Right atrium auricular region (tissue), 2 donors: ENCODE measurements around the gene RNF40. TPM values are rescaled to one million over a fixed set of nuclear protein-coding genes. Genes with fewer than 3 reads are reported as not detected.

Source experiments
- DNase-seq: peaks from one replicate; pipeline ENCODE4 v3.0.0-alpha.2; 2019; ENCODE audit warnings: low spot score
- H3K27ac ChIP-seq, 2 donors: fragments of 200-600 bp; sonication (generic); 1 replicate in 1 of 2; 2 replicates in 1 of 2; pipeline ENCODE4 v1.5.1; 2016 to 2019
- H3K27me3 ChIP-seq, 2 donors: fragments of 200-600 bp; sonication (generic); one replicate each; pipeline versions ENCODE4 v1.5.1 to v1.6.0; 2017 to 2019
- H3K36me3 ChIP-seq: fragments of 200-600 bp; sonication (generic); one replicate; pipeline ENCODE4 v1.5.1; 2016
- H3K4me1 ChIP-seq, 2 donors: fragments of 200-600 bp; sonication (generic); one replicate each; pipeline versions ENCODE4 v1.5.1 to v1.6.0; 2017 to 2019
- H3K4me3 ChIP-seq, 2 donors: fragments of 200-600 bp; sonication (generic); 1 replicate in 1 of 2; 2 replicates in 1 of 2; pipeline ENCODE4 v1.5.1; 2017 to 2019; ENCODE audit warnings: mild to moderate bottlenecking in 1 of 2, moderate library complexity in 1 of 2
- H3K9me3 ChIP-seq, 2 donors: fragments of 200-600 bp; sonication (generic); one replicate each; pipeline ENCODE4 v1.5.1; 2019
- total RNA-seq, 2 donors: library from RNA; depleted of rRNA; stranded (reverse); fragments of >200 nt; gene quantifications; one replicate each; pipeline ENCODE4 v1.1.0, GENCODE V29; 2016
- TF ChIP-seq, protein P1 (sequence below), 2 donors: fragments of 200-600 bp; sonication (generic); IDR thresholded peaks; one replicate each; pipeline ENCODE4 v1.5.1; 2019; ENCODE audit warnings: antibody characterized with exemption in 2 of 2

The RNF40 gene
- total RNA-seq, 2 donors from 2014 or later = 48.5 to 59.5 TPM

DNA sequence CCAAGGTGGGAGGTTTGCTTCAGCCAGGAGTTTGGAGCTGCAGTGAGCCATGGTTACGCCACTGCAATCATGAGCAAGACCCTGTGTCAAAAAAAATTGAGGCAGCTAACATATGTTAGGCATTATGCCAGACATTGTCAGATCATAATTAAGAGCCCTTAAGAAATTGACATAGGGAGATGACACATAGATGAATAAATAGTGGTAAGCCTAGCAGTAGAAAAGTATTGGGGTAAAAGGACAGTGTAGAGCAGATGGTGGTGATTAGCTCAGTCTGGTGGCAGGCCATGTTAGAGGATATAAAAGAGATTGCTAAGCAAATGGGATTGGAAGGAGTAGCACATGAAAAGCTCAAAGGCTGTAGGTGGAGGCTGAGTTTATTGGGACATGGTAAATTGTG is 40.5 kb upstream of the RNF40 start:
- no peaks in the 10 kb centered on the region for H3K9me3 ChIP-seq
- peaks cover 91% of the 10 kb centered on the region for H3K36me3 ChIP-seq
- DNase-seq = no peak
- no peaks in the 10 kb centered on the region for H3K27me3 ChIP-seq
- H3K4me1 ChIP-seq = no peaks in the 10 kb centered on the region
- H3K27ac ChIP-seq = no peak overlapping the region
- TF ChIP-seq, protein P1, sequence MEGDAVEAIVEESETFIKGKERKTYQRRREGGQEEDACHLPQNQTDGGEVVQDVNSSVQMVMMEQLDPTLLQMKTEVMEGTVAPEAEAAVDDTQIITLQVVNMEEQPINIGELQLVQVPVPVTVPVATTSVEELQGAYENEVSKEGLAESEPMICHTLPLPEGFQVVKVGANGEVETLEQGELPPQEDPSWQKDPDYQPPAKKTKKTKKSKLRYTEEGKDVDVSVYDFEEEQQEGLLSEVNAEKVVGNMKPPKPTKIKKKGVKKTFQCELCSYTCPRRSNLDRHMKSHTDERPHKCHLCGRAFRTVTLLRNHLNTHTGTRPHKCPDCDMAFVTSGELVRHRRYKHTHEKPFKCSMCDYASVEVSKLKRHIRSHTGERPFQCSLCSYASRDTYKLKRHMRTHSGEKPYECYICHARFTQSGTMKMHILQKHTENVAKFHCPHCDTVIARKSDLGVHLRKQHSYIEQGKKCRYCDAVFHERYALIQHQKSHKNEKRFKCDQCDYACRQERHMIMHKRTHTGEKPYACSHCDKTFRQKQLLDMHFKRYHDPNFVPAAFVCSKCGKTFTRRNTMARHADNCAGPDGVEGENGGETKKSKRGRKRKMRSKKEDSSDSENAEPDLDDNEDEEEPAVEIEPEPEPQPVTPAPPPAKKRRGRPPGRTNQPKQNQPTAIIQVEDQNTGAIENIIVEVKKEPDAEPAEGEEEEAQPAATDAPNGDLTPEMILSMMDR (IDR thresholded peaks at IDR 0.05) = no peak
- H3K4me3 ChIP-seq = no peak overlapping the region

DNA sequence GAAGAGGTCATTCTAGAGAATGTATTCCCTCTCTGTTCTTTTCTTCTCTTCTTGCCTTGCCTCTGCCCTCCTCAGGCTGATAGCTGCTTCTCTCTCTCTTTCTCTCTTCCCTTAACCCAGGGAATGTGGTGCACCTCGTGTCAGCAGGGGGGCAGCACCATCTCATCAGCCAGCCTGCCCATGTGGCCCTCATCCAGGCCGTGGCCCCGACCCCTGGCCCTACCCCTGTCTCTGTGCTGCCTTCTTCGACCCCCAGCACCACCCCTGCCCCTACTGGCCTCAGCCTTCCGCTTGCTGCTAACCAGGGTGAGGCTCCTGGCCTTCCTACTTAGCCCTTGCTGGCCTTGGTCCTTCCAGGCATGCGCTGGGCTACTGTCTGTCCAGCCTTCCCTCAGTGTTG is 39.7 kb upstream of the RNF40 start:
- no peaks in the 10 kb centered on the region for H3K27me3 ChIP-seq

DNA sequence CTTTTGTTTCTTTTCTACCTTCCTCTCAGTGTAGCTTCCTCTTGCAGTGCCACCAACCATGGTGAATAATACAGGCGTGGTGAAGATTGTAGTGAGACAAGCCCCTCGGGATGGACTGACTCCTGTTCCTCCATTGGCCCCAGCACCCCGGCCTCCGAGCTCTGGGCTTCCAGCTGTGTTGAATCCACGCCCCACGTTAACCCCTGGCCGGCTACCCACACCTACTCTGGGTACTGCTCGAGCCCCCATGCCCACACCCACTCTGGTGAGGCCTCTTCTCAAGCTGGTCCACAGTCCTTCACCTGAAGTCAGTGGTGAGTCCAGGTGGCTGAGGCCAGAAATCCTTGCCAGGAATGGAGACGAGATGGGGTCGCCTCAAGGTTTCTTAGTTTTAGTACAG is 39.2 kb upstream of the RNF40 start:
- Histone ChIP-seq H3K4me1 (no peaks in the 10 kb centered on the region), H3K36me3 (peaks cover 78% of the 10 kb centered on the region), H3K9me3 (no peaks in the 10 kb centered on the region), H3K4me3 (no peak overlapping the region), H3K27ac (no peak overlapping the region), H3K27me3 (no peaks in the 10 kb centered on the region)
- no peak for DNase-seq
- TF ChIP-seq, protein P1 (IDR thresholded peaks at IDR 0.05) = no peak

More for the DNA sequence above, 39.7 kb upstream of the RNF40 start:
- TF ChIP-seq, protein P1 (IDR thresholded peaks at IDR 0.05) = no peak
- no peaks in the 10 kb centered on the region for H3K9me3 ChIP-seq
- no peak overlapping the region for H3K27ac ChIP-seq
- no peak overlapping the region for H3K4me3 ChIP-seq
- peaks cover 83% of the 10 kb centered on the region for H3K36me3 ChIP-seq
- no peaks in the 10 kb centered on the region for H3K4me1 ChIP-seq
- DNase-seq = no peak

DNA sequence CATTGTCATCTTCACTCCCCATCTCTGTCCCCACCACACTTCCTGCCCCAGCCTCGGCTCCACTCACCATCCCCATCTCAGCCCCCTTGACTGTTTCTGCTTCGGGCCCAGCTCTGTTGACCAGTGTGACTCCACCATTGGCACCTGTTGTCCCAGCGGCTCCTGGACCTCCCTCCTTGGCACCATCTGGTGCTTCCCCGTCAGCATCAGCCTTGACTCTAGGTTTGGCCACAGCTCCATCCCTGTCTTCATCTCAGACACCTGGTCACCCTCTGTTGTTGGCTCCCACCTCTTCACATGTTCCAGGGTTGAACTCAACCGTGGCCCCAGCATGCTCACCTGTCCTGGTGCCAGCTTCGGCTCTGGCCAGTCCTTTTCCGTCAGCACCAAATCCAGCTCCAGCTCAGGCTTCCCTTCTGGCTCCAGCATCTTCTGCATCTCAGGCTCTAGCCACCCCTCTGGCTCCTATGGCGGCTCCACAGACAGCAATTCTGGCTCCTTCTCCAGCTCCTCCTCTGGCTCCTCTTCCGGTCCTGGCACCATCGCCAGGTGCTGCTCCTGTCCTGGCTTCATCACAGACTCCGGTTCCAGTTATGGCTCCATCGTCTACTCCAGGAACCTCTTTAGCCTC is 38.3 kb upstream of the RNF40 start:
- no peak for DNase-seq
- H3K4me1 ChIP-seq = no peaks in the 10 kb centered on the region
- H3K27ac ChIP-seq = no peak overlapping the region
- H3K36me3 ChIP-seq = peaks cover 70% of the 10 kb centered on the region
- TF ChIP-seq, protein P1 (IDR thresholded peaks at IDR 0.05) = no peak
- H3K27me3 ChIP-seq = no peaks in the 10 kb centered on the region
- H3K4me3 ChIP-seq = no peak overlapping the region
- no peaks in the 10 kb centered on the region for H3K9me3 ChIP-seq

DNA sequence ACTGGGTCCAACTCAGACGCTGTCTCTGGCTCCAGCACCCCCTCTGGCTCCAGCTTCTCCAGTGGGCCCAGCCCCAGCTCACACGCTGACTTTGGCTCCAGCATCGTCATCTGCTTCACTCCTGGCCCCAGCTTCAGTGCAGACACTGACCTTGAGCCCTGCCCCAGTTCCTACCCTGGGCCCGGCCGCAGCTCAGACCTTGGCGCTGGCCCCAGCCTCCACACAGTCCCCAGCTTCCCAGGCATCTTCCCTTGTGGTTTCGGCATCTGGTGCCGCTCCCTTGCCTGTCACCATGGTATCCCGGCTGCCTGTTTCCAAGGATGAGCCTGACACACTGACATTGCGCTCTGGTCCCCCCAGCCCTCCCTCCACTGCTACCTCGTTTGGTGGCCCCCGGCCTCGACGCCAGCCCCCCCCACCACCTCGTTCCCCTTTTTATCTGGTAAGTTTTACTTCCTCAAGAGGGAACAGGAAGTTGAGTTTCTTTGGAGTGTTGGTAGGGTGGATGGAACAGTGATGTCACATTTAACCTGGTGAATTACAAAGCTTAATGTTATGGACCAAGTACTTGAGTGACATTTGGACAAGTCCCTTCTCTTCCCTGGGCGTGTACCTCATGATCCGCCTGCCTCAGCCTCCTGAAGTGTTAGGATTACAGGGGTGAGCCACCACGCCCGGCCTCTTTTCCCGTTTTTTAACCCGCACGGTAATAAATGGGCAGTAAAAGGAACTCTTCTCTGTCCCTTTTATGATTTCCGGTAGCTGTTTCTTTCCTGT is 37.3 kb upstream of the RNF40 start:
- H3K36me3 ChIP-seq = peaks cover 70% of the 10 kb centered on the region
- TF ChIP-seq, protein P1 (IDR thresholded peaks at IDR 0.05) = no peak
- H3K4me3 ChIP-seq = no peak overlapping the region
- H3K27ac ChIP-seq = no peak overlapping the region
- H3K4me1 ChIP-seq = no peaks in the 10 kb centered on the region
- no peaks in the 10 kb centered on the region for H3K9me3 ChIP-seq
- no peaks in the 10 kb centered on the region for H3K27me3 ChIP-seq
- no peak for DNase-seq
